ENCODE results near the gene PHB1. TPM values are rescaled to one million over a fixed set of nuclear protein-coding genes. Genes with fewer than 3 reads are reported as not detected.
"Not testable (repeated sequence)": the region's sequence is repeated elsewhere in the genome, so short reads cannot be mapped to it uniquely, and the experiment has no call there.

Gene PHB1
- total RNA-seq, 2 donors from 2014 or later: 229 to 487 TPM

DNA sequence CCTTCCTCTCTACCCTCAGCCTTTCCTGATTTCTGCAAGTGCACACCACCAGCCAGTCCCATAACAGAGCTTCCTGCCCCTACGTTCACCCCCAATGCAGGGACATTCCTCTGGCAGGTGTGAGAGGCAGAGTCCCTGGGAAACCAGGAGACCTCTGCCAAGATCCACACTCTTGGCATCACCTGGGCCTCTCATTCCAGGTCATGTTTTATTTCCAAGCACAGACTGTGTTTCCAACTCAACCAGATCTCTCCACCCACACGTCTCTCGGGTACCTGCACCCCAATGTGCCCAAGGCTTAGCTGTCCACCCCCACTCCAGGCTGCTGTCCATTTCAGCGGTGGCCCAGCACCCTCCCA is 21.0 kb upstream of the PHB1 start:
- TF ChIP-seq, protein P1, sequence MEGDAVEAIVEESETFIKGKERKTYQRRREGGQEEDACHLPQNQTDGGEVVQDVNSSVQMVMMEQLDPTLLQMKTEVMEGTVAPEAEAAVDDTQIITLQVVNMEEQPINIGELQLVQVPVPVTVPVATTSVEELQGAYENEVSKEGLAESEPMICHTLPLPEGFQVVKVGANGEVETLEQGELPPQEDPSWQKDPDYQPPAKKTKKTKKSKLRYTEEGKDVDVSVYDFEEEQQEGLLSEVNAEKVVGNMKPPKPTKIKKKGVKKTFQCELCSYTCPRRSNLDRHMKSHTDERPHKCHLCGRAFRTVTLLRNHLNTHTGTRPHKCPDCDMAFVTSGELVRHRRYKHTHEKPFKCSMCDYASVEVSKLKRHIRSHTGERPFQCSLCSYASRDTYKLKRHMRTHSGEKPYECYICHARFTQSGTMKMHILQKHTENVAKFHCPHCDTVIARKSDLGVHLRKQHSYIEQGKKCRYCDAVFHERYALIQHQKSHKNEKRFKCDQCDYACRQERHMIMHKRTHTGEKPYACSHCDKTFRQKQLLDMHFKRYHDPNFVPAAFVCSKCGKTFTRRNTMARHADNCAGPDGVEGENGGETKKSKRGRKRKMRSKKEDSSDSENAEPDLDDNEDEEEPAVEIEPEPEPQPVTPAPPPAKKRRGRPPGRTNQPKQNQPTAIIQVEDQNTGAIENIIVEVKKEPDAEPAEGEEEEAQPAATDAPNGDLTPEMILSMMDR (IDR thresholded peaks at IDR 0.05): no peak

DNA sequence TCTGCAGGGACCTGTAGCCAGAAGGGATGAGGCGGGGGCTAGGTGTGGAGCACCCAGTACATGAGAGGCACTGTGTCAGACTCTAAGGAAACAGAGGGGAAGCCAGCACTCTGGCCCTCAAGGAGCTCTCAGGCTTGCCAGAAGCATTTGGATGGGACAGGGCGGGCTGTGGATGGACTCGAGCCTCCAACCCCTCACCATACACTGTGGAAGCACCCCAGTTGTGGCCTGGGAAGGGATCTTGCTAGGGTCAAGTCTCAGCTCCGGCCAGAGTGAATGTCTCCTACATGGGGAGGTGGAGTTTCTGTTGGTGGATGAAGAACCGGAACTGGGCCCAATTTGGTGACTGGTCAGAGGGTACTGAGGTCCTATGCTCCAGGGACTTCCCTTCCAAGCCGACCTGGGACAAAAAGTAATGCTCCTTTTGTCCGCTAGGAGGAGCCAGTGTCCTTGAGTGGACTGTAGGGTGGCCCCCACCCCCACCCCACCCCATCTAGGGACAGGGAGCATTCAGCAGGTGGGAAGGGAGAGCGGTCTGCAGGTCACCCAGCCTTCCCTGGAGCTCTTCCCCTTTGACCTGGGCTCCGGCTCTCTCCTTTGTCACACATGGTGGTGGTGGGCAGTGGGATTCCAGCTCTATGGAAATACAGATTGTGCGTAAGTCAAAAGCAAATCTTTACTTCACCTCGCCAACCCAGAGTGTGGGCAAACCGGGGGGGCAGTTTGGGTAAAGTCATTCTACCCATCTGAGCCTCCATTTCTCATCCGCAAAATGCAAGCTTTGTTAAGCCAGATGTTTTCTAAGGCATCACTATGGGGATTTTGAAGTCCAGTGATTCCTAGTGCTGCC is 20.4 kb upstream of the PHB1 start:
- Histone ChIP-seq H3K9me3 (no peaks in the 10 kb centered on the region), H3K4me1 (no peaks in the 10 kb centered on the region), H3K4me3 (no peak overlapping the region), H3K36me3 (no peaks in the 10 kb centered on the region), H3K27ac (no peak overlapping the region), H3K9ac (ENCODE audit: low read depth in 2 of 2, low read length in 2 of 2) (no peak overlapping the region), H3K27me3 (peaks cover 10% of the 10 kb centered on the region)
- TF ChIP-seq, protein P1 (IDR thresholded peaks at IDR 0.05): peak; percentile 55
- intact Hi-C loops (cut with DNase I): loop anchor here (2.0 kb wide), 1 partner anchor 122 kb away; no protein-coding TSS in a partner anchor
- DNase-seq: peak; percentile 48

More for the DNA sequence above, 21.0 kb upstream of the PHB1 start:
- H3K4me3 ChIP-seq: no peak overlapping the region
- peaks cover 11% of the 10 kb centered on the region for H3K27me3 ChIP-seq
- no peak for DNase-seq
- no peaks in the 10 kb centered on the region for H3K36me3 ChIP-seq
- no peak overlapping the region for H3K27ac ChIP-seq
- H3K9ac ChIP-seq (ENCODE audit: low read depth in 2 of 2, low read length in 2 of 2): no peak overlapping the region
- H3K4me1 ChIP-seq: no peaks in the 10 kb centered on the region
- intact Hi-C loops (cut with DNase I): loop anchor here (2.0 kb wide), 1 partner anchor 121 kb away; no protein-coding TSS in a partner anchor
- no peaks in the 10 kb centered on the region for H3K9me3 ChIP-seq

DNA sequence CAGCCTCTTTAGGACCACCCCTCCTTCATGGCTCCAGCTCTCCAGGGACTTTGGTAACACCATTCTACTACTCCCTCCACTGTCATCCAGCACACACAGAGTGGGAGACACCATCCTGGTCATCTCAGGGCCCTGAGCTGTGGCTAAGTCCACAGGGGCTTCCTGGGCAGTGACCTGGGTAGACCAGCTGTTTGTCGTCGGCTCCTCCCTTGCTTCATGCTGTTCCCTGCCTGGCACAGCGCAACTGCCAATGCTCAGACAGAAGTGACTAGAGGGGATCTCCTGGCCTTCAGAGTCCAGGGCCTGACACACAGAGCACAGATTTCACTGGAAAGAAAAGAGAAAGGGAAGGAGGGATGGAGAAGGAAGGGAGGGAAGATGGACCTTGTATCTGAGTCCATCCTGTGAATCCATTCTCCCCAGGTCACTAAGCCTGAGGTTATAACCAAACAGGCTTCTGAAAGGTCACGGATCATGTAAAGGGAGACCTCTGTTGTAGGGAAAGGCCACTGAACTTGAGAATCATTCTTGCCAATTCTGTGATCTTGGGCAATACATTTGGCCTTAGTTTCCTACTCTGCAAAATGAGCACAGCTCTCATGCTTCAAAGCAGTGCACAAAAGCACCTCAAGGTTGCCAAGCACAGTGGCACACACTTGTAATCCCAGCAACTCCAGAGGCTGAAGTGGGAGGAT is 18.5 kb upstream of the PHB1 start:
- H3K9ac ChIP-seq (ENCODE audit: low read depth in 2 of 2, low read length in 2 of 2): no peak overlapping the region
- intact Hi-C loops (cut with DNase I): no loop called here
- H3K4me3 ChIP-seq: no peak overlapping the region
- H3K36me3 ChIP-seq: no peaks in the 10 kb centered on the region
- H3K27me3 ChIP-seq: no peaks in the 10 kb centered on the region
- TF ChIP-seq, protein P1 (IDR thresholded peaks at IDR 0.05): no peak
- H3K27ac ChIP-seq: no peak overlapping the region
- no peak for DNase-seq
- no peaks in the 10 kb centered on the region for H3K9me3 ChIP-seq
- H3K4me1 ChIP-seq: no peaks in the 10 kb centered on the region

DNA sequence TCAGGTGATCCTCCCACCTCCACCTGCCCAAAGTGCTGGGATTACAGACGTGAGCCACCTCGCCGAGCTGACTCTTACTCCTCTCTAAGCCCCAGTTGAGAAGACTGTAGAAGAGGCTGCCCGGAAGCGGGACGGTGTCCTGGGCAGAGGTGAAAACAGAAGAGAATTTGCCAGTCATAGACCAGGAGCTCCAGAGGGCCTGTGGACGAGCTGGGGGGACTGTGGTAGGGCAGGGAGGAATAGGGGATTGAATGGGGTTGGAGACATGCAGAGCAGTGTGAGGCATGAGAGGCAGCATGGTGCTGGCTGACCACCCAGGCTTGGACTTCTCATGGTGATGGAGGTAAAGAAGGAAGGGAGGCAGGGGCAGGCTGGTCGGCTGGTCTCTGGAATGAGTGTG is 17.1 kb upstream of the PHB1 start:
- Histone ChIP-seq H3K9ac (ENCODE audit: low read depth in 2 of 2, low read length in 2 of 2) (no peak overlapping the region), H3K36me3 (no peaks in the 10 kb centered on the region), H3K4me1 (no peaks in the 10 kb centered on the region), H3K4me3 (no peak overlapping the region), H3K27ac (no peak overlapping the region), H3K9me3 (no peaks in the 10 kb centered on the region), H3K27me3 (no peaks in the 10 kb centered on the region)
- intact Hi-C loops (cut with DNase I): no loop called here
- TF ChIP-seq, protein P1 (IDR thresholded peaks at IDR 0.05): no peak
- no peak for DNase-seq

DNA sequence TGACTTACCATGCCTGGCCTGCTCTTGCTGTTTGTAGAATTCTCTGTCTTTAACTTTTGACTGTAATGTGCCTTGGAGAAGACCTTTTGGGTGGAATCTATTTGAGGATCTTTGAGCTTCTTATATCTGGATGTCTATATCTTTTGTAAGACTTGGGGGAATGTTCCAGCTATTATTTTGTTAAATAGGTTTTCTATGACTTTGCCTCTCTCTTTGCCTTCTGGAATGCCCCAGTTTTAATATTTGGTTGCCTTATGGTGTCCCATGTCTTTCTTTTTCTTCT is 10.3 kb upstream of the PHB1 start:
- H3K4me1 ChIP-seq: no peaks in the 10 kb centered on the region
- H3K27me3 ChIP-seq: no peaks in the 10 kb centered on the region
- no peak overlapping the region for H3K27ac ChIP-seq
- H3K9ac ChIP-seq (ENCODE audit: low read depth in 2 of 2, low read length in 2 of 2): no peak overlapping the region
- TF ChIP-seq, protein P1 (IDR thresholded peaks at IDR 0.05): no peak
- no peaks in the 10 kb centered on the region for H3K9me3 ChIP-seq
- intact Hi-C loops (cut with DNase I): no loop called here
- DNase-seq: no peak
- no peak overlapping the region for H3K4me3 ChIP-seq
- H3K36me3 ChIP-seq: no peaks in the 10 kb centered on the region

DNA sequence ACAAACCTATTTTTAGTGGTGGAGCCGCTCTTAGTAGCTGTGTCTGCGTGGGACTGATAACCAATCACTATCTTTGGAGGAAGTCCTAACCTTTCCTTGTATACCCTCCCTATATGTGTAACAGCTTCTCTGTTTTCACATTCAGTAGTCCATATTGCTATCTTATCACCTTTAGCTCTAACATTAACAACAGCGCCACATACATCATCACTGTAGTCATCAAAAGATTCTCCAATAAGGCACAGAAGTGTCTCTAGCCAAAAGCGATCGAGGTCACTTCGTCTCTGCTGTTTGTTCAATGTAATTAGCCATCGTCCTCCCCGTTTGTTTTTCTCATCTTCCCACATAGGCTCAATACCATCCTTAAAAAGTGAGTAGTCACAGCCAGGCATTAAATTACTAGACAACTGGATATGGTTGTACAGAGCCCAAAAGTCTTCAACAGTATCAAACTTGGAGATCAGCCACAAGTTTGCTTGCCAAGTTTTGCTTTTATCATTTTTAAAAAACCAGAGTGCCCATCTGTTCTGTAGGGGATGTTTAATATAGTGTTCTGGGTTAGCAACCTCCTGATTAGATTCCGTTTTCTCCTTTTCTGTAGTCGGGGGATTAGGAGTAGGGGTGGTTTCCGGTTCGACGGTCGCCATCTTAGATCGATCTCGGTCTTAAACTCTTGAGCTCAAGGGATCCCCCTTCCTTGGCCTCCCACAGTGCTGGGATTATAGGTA is 9.8 kb upstream of the PHB1 start:
- H3K27ac ChIP-seq; DNase-seq; H3K36me3 ChIP-seq; intact Hi-C loops (cut with DNase I); H3K4me1 ChIP-seq; H3K27me3 ChIP-seq; H3K4me3 ChIP-seq; H3K9me3 ChIP-seq; H3K9ac ChIP-seq (ENCODE audit: low read depth in 2 of 2, low read length in 2 of 2): not testable (repeated sequence)
